GM12891 (cell line): ENCODE results near the gene PIM3.

Experiments used
- POLR2A ChIP-seq: IDR thresholded peaks from 2 replicates; pipeline ENCODE4 v1.6.1; 2011; ENCODE audit warnings: low read depth, low read length, control low read depth
- POLR2AphosphoS5 ChIP-seq: IDR thresholded peaks from 2 replicates; pipeline ENCODE4 v1.6.1; 2011; ENCODE audit warnings: low read depth, low read length, control low read depth
- POU2F2 ChIP-seq: IDR thresholded peaks from 2 replicates; pipeline ENCODE4 v1.6.1; 2011; ENCODE audit warnings: low read depth, mild to moderate bottlenecking, control low read depth, low read length, moderate library complexity
- SPI1 ChIP-seq: IDR thresholded peaks from 2 replicates; pipeline ENCODE4 v1.6.1; 2011; ENCODE audit warnings: low read depth, low read length, control low read depth
- TAF1 ChIP-seq: IDR thresholded peaks from 2 replicates; pipeline ENCODE4 v1.6.1; 2011; ENCODE audit warnings: low read depth, low read length, control low read depth

GRCh38 chr22:49995361-49996118 lies 35.0 kb downstream of the PIM3 start:
- no peak for TF ChIP-seq POLR2A
- no peak for TF ChIP-seq TAF1
- no peak for TF ChIP-seq POLR2AphosphoS5
- no peak for TF ChIP-seq POU2F2
- no peak for TF ChIP-seq SPI1
